HG03039 (cell line): Measurements from ENCODE around the gene ANKIB1.
"Not testable (repeated sequence)": the region's sequence is repeated elsewhere in the genome, so short reads cannot be mapped to it uniquely, and the experiment has no call there.

Source experiments
- ATAC-seq: cut with Tn5 transposase; IDR thresholded peaks from one replicate; pipeline ENCODE4 v1.9.1; 2021; ENCODE audit warnings: mild to moderate bottlenecking, moderate library complexity; ENCODE audit not compliant: unreplicated experiment

Gene ANKIB1

DNA sequence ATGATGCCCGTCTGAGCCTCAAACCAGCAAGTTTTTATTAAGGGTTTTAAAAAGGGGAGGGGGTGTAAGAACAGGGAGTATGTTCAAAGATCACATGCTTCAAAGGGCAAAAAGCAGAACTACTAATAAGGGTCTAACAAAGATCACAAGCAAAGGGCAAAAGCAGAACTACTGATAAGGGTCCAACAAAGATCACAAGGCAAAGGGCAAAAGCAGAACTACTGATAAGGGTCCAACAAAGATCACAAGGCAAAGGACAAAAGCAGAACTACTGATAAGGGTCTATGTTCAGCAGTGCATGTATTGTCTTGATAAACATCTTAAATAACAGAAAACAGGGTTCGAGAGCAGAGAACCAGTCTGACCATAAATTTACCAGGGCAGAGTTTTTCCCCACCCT, 196.9 kb downstream of the ANKIB1 start:
- ATAC-seq: not testable (repeated sequence)

DNA sequence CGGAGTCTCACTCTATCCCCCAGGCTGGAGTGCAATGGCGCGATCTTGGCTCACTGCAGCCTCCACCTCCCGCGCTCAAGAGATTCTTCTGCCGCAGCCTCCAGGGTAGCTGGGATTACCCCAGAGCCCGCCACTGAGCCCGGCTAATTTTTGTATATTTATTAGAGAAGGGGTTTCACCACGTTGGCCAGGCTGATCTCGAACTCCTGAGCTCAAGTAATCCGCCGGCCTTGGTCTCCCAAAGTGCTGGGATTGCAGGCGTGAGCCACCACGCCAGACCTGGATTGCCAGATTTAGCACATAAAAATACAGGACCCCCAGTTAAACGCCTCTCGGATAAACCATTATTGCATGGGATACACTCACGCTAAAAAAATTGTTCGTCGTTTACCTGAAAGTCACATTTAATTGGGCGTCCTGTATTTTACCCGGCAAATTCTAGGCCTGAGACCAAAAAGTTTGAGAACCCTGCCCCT, 201.1 kb downstream of the ANKIB1 start:
- ATAC-seq: no peak

DNA sequence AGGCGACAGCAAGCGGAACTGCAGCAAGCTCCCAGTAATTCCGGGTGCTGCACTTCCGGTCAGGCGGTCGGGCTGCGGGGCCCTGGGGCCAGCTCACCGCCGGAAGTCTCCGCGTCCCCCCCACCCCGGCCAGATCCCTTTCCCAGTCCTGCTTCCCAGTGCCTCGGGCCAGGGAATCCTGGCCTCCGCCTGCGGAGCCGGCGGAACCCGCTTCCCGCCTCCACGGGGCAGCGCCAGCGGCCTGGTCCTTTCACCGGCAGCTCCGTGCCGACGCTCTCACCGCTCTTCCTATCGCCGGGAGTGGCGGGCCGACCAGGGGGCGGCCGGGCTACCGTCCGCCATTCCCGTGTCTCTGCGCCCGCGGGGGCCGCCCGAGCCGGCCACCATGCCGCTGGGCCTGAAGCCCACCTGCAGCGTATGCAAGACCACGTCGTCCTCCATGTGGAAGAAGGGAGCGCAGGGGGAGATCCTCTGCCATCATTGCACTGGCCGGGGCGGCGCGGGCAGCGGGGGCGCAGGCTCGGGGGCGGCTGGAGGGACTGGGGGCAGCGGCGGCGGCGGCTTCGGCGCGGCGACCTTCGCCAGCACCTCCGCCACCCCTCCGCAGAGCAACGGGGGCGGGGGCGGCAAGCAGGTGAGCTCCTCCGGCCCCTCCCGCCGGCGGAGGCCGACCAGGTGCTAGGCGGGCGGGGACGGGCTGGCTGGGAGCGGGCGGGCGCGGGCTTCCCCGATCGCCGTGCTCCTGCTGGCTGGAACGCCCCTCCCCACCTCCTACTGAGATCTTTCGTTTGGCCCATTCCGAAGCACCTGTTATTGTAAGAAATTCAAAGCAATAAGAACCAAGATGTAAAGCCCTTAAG, 201.8 kb downstream of the ANKIB1 start, which contains the start of gene GATAD1:
GATAD1 (plus strand) TSS at position 138 of the 860 bp plus-strand sequence; CDS start at position 386, 248 bp downstream.
- peak; percentile 89 for ATAC-seq

DNA sequence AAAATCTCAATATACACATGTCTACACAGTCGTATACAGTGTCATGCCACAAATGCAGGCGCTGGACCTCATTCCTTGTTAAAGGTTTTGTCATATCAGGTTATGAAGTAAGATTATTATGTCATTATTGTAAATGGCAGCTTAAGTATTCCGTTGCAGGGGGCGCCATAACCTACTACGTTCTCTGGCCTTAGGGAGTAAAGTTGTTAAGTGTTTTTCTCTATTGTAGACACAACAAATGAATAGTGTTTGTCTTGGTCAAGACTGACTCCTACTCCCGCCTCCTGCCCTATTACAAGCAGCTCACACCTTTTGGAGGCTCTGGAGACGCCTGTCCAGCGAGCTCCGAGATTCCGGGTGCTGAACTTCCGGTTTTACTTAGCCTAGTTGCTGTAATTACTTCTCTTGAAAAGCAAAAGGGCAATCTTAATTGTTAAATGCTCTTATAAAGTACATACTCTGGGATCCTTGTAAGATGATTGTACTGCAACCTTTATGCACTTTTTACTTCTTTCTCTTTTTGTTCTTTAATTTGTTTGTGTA, 202.5 kb downstream of the ANKIB1 start:
- peak; percentile 33 for ATAC-seq
